GM12872 (cell line): Measurements from ENCODE around the gene LGALS1.
A peak's percentile ranks its signal among the peaks of the same experiment; 100 is the strongest.

Source experiments
- CTCF ChIP-seq: IDR thresholded peaks from 3 replicates; pipeline ENCODE4 v1.5.1; 2011; ENCODE audit warnings: low read depth, mild to moderate bottlenecking, low read length, moderate library complexity; ENCODE audit not compliant: insufficient read depth

Gene LGALS1

GRCh38 chr22:37677493-37677974 lies 2.1 kb downstream of the LGALS1 start:
- TF ChIP-seq CTCF: no peak

- TF ChIP-seq CTCF: no peak
Observed at GRCh38 chr22:37678372-37678771, 2.9 kb downstream of the LGALS1 start.

GRCh38 chr22:37679670-37680069 lies 4.2 kb downstream of the LGALS1 start:
- TF ChIP-seq CTCF: no peak

GRCh38 chr22:37680191-37680851 lies 4.9 kb downstream of the LGALS1 start:
- TF ChIP-seq CTCF: no peak

- no peak for TF ChIP-seq CTCF
Observed at GRCh38 chr22:37681001-37681424, 5.6 kb downstream of the LGALS1 start.

- peak; percentile 96 for TF ChIP-seq CTCF
Observed at GRCh38 chr22:37681556-37682049, 6.2 kb downstream of the LGALS1 start.

- TF ChIP-seq CTCF: no peak
Observed at GRCh38 chr22:37684803-37685615, 9.6 kb downstream of the LGALS1 start.
